ENCODE results near the gene USH2A.

DNA sequence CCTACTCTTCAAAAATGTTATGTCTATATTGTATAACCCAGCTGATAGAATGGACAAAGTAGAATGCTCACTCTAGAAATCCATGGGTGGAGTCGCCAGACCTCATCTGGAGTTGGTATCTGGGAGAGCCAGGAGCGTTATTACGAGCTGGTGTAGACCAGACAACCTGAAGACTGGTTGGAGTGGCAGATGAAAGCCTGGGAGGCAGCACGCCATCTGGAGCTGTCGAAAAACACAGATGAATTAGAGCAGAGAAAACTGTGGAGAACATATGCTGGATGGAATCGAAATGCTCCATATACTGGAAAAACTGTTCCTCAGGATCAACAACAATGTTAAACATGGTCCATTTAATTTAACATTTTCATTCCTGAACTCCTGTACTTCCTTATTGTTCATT is 522.6 kb downstream of the USH2A start:
- TF ChIP-seq, protein P1, sequence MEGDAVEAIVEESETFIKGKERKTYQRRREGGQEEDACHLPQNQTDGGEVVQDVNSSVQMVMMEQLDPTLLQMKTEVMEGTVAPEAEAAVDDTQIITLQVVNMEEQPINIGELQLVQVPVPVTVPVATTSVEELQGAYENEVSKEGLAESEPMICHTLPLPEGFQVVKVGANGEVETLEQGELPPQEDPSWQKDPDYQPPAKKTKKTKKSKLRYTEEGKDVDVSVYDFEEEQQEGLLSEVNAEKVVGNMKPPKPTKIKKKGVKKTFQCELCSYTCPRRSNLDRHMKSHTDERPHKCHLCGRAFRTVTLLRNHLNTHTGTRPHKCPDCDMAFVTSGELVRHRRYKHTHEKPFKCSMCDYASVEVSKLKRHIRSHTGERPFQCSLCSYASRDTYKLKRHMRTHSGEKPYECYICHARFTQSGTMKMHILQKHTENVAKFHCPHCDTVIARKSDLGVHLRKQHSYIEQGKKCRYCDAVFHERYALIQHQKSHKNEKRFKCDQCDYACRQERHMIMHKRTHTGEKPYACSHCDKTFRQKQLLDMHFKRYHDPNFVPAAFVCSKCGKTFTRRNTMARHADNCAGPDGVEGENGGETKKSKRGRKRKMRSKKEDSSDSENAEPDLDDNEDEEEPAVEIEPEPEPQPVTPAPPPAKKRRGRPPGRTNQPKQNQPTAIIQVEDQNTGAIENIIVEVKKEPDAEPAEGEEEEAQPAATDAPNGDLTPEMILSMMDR (IDR thresholded peaks at IDR 0.05; ENCODE audit: insufficient read depth, low read depth, low read length) = no peak
- no peak for TF ChIP-seq EZH2 (IDR thresholded peaks at IDR 0.05; ENCODE audit: insufficient read depth, low read length)
